ENCODE measurements around the gene CLRN1. TPM values are rescaled to one million over a fixed set of nuclear protein-coding genes. Genes with fewer than 3 reads are reported as not detected.

CLRN1 gene
- total RNA-seq, 3 donors from 2014 or later: not detected

DNA sequence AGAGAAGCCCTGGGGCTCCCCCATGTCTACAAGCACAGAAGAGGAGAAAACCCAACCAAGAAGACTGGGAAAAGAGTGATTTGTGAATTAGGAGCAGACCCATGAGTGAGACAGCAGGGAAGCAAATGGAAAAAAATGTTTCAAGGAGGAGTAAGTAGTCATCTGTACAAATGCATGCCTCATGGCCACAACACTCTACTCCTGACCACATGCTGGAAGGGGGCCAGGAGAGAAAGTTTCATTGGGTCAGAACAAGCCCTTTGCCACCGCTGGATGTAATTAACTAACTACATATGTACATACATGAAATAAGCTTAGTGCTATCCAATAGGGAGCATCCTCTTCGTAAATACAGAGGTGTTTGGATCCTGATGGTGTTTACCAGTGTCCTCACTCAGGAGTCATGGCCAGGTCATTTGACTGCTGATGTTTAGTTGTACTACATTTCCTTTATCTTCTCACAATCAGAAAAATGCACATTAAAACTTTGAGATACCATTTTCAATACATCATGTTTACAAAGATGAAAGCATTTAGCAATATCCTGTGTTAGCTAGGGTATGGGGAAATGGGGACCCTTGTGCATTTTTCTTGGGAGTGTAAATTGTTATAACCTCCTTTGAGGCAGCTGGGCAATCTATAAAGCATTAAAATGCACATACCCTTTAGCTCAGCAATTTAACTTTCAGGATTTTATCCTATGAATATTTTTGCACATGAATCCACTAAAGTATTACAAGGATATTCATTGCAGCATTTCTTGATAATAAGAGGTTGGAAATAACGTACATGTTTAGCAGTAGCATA lies 27.1 kb downstream of the CLRN1 start:
- intact Hi-C loops (cut with DNase I, micrococcal nuclease): no loop called here
- no peak for ATAC-seq
- Histone ChIP-seq H3K9me3 (no peaks in the 10 kb centered on the region), H3K4me1 (ENCODE audit: low read depth) (no peaks in the 10 kb centered on the region), H3K36me3 (ENCODE audit: low read depth) (no peaks in the 10 kb centered on the region), H3K4me3 (no peak overlapping the region)
- TF ChIP-seq CTCF (IDR thresholded peaks at IDR 0.05): no peak
- no peak for DNase-seq

- H3K4me1 ChIP-seq (ENCODE audit: low read depth): no peaks in the 10 kb centered on the region
- intact Hi-C loops (cut with DNase I, micrococcal nuclease): no loop called here
- ATAC-seq (no peak), DNase-seq (no peak)
- H3K36me3 ChIP-seq (ENCODE audit: low read depth): no peaks in the 10 kb centered on the region
- H3K4me3 ChIP-seq: no peak overlapping the region
- no peaks in the 10 kb centered on the region for H3K9me3 ChIP-seq
- TF ChIP-seq CTCF (IDR thresholded peaks at IDR 0.05): no peak
Observed at GRCh38 chr3:150942221-150942620, 30.3 kb downstream of the CLRN1 start.

DNA sequence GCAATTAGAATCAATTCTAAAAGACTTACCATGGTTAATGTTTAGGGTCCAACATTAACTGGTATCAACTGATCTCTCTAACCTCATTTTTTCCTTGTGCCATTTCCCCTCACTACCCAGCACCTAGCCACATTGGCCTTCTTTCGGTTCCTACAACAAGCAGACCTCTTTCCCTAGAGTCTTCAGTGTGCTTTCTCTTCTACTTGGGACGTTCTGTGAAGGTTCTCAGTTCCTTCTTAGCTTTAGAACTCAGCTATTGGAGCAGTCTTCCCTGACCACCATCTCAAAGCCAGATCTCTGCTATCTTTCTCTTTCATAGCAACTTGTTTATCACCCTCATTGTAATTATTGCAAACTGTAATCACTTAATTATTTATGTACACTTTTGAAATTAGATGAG lies 35.8 kb downstream of the CLRN1 start:
- Histone ChIP-seq H3K9me3 (no peaks in the 10 kb centered on the region), H3K36me3 (ENCODE audit: low read depth) (no peaks in the 10 kb centered on the region), H3K4me1 (ENCODE audit: low read depth) (no peaks in the 10 kb centered on the region), H3K4me3 (no peak overlapping the region)
- intact Hi-C loops (cut with DNase I, micrococcal nuclease): no loop called here
- DNase-seq (no peak), ATAC-seq (no peak)
- no peak for TF ChIP-seq CTCF (IDR thresholded peaks at IDR 0.05)

GRCh38 chr3:150933473-150933995 lies 39.0 kb downstream of the CLRN1 start:
- ATAC-seq (no peak), DNase-seq (no peak)
- Histone ChIP-seq H3K9me3 (no peaks in the 10 kb centered on the region), H3K36me3 (ENCODE audit: low read depth) (no peaks in the 10 kb centered on the region), H3K4me3 (no peak overlapping the region), H3K4me1 (ENCODE audit: low read depth) (no peaks in the 10 kb centered on the region)
- TF ChIP-seq CTCF (IDR thresholded peaks at IDR 0.05): no peak
- intact Hi-C loops (cut with DNase I, micrococcal nuclease): no loop called here

- Histone ChIP-seq H3K4me1 (ENCODE audit: low read depth) (no peaks in the 10 kb centered on the region), H3K4me3 (no peak overlapping the region), H3K9me3 (no peaks in the 10 kb centered on the region), H3K36me3 (ENCODE audit: low read depth) (no peaks in the 10 kb centered on the region)
- TF ChIP-seq CTCF (IDR thresholded peaks at IDR 0.05): no peak
- DNase-seq (no peak), ATAC-seq (no peak)
- intact Hi-C loops (cut with DNase I, micrococcal nuclease): no loop called here
Observed at GRCh38 chr3:150931745-150932144, 40.8 kb downstream of the CLRN1 start.

All from mucosa of descending colon (tissue), 3 donors.